CD14-positive monocyte (primary cell): ENCODE data around the gene OLFML1. TPM values are rescaled to one million over a fixed set of nuclear protein-coding genes. Genes with fewer than 3 reads are reported as not detected.

Experiments used
- DNase-seq, 3 donors: peaks; one replicate each; pipeline ENCODE4 v3.0.0-alpha.2; 2011 to 2022
- H2AFZ ChIP-seq: 2 replicates; pipeline ENCODE4 v1.6.0; 2012; ENCODE audit warnings: mild to moderate bottlenecking, low read depth, low read length, inconsistent platforms; ENCODE audit not compliant: insufficient read depth, poor library complexity, severe bottlenecking
- H3K27ac ChIP-seq, 2 donors: 1 replicate in 1 of 2; 2 replicates in 1 of 2; pipeline ENCODE4 v1.5.1; 2012 to 2013; ENCODE audit warnings: low read length in 2 of 2, control low read depth in 1 of 2, inconsistent platforms in 1 of 2, low read depth in 1 of 2, mild to moderate bottlenecking in 1 of 2
- H3K27me3 ChIP-seq, 2 donors: one replicate each; pipeline versions ENCODE4 v1.6.0 to v1.6.1; 2011 to 2013; ENCODE audit warnings: low read length in 2 of 2; ENCODE audit not compliant: control insufficient read depth in 2 of 2, insufficient read depth in 2 of 2
- H3K36me3 ChIP-seq, 2 donors: replicated peaks in 1 of 2; 1 replicate in 1 of 2; 2 replicates in 1 of 2; pipeline versions ENCODE4 v1.5.1 to v1.6.1; 2012 to 2013; ENCODE audit warnings: low read length in 2 of 2, control low read depth in 1 of 2, inconsistent platforms in 1 of 2, mild to moderate bottlenecking in 1 of 2; ENCODE audit not compliant: insufficient read depth in 2 of 2, control insufficient read depth in 1 of 2
- H3K4me1 ChIP-seq, 2 donors: 1 replicate in 1 of 2; 2 replicates in 1 of 2; pipeline versions ENCODE4 v1.5.1 to v1.6.1; 2012 to 2013; ENCODE audit warnings: low read length in 2 of 2, control low read depth in 1 of 2, inconsistent platforms in 1 of 2, mild to moderate bottlenecking in 1 of 2, moderate library complexity in 1 of 2; ENCODE audit not compliant: insufficient read depth in 2 of 2, control insufficient read depth in 1 of 2
- H3K4me2 ChIP-seq: replicated peaks from 2 replicates; pipeline ENCODE3; 2012; ENCODE audit warnings: low read length, moderate library complexity, mild to moderate bottlenecking; ENCODE audit not compliant: poor library complexity, severe bottlenecking; ENCODE audit errors: extremely low read depth
- H3K4me3 ChIP-seq, 3 experiments: fragments of 200-600 bp in 1 of 3; sonication (generic) in 1 of 3; replicated peaks in 1 of 3; 1 replicate in 2 of 3; 2 replicates in 1 of 3; pipeline ENCODE4 v1.5.1; 2011 to 2013; ENCODE audit warnings: low read length in 3 of 3, mild to moderate bottlenecking in 3 of 3, control low read depth in 2 of 3, low read depth in 2 of 3, inconsistent platforms in 1 of 3, moderate library complexity in 1 of 3
- H3K79me2 ChIP-seq: 2 replicates; pipeline ENCODE4 v1.6.0; 2012; ENCODE audit warnings: mild to moderate bottlenecking, control low read depth, inconsistent platforms, low read length, moderate library complexity; ENCODE audit not compliant: insufficient read depth
- H3K9ac ChIP-seq: 2 replicates; pipeline ENCODE4 v1.6.0; 2017; ENCODE audit warnings: low read length, mild to moderate bottlenecking; ENCODE audit not compliant: insufficient read depth, poor library complexity, severe bottlenecking
- H3K9me3 ChIP-seq, 2 donors: replicated peaks in 1 of 2; 1 replicate in 1 of 2; 2 replicates in 1 of 2; pipeline versions ENCODE4 v1.5.1 to v1.6.1; 2012 to 2013; ENCODE audit warnings: low read length in 2 of 2, control low read depth in 1 of 2; ENCODE audit not compliant: control insufficient read depth in 1 of 2, insufficient read depth in 1 of 2
- H4K20me1 ChIP-seq: 2 replicates; pipeline ENCODE4 v1.6.0; 2012; ENCODE audit warnings: mild to moderate bottlenecking, low read length, control low read depth, moderate library complexity; ENCODE audit not compliant: insufficient read depth
- H3K27ac Mint-ChIP-seq, 7 donors: one replicate each; pipeline ENCODE4 v1.8.0; 2020; ENCODE audit warnings: mild to moderate bottlenecking in 7 of 7, mixed read lengths in 7 of 7, moderate library complexity in 6 of 7, inconsistent platforms in 2 of 7
- H3K27me3 Mint-ChIP-seq, 3 donors: one replicate each; pipeline ENCODE4 v1.8.0; 2021 to 2022; ENCODE audit warnings: low read depth in 3 of 3, mild to moderate bottlenecking in 3 of 3, mixed read lengths in 3 of 3, moderate library complexity in 3 of 3, inconsistent platforms in 1 of 3
- H3K36me3 Mint-ChIP-seq, 2 donors: one replicate each; pipeline ENCODE4 v1.8.0; 2020; ENCODE audit warnings: mixed read lengths in 2 of 2, inconsistent platforms in 1 of 2, mild to moderate bottlenecking in 1 of 2
- H3K4me1 Mint-ChIP-seq: one replicate; pipeline ENCODE4 v1.8.0; 2020; ENCODE audit warnings: mild to moderate bottlenecking, mixed read lengths
- H3K4me3 Mint-ChIP-seq, 2 donors: one replicate each; pipeline ENCODE4 v1.8.0; 2020; ENCODE audit warnings: mild to moderate bottlenecking in 2 of 2, mixed read lengths in 2 of 2, moderate library complexity in 1 of 2
- H3K9me3 Mint-ChIP-seq, 7 donors: one replicate each; pipeline ENCODE4 v1.8.0; 2020 to 2022; ENCODE audit warnings: mixed read lengths in 7 of 7, mild to moderate bottlenecking in 6 of 7, moderate library complexity in 6 of 7, inconsistent platforms in 2 of 7
- CTCF ChIP-seq: fragments of 200-600 bp; IDR thresholded peaks from one replicate; pipeline ENCODE4 v1.8.0; 2022; ENCODE audit warnings: antibody characterized with exemption, mild to moderate bottlenecking
- WGBS: methylation state at CpG from one replicate; pipeline ENCODE4 v1.1.5; 2013; ENCODE audit warnings: missing lambda C conversion rate; ENCODE audit not compliant: insufficient coverage; 5-methylcytosine and 5-hydroxymethylcytosine counted together
- intact Hi-C, 2 donors: fragments of 100-400 bp; cut with micrococcal nuclease; formaldehyde crosslinking; loops; one replicate each; pipeline versions ENCODE4 v1.15.0 to v1.15.1; 2023
- polyA plus RNA-seq, 3 donors: library from polyadenylated mRNA; depleted of rRNA in 1 of 3; unstranded in 2 of 3; stranded (reverse) in 1 of 3; fragments of 300-500 nt in 2 of 3; fragments of >200 nt in 1 of 3; fragmentation: Illumina TruSeq in 2 of 3; gene quantifications; 1 replicate in 2 of 3; 2 replicates in 1 of 3; pipeline ENCODE4 v1.2.3, GENCODE V29; 2012 to 2021

The OLFML1 gene
- polyA plus RNA-seq, 3 donors, result 0.11 to 0.17 TPM; not detected in 1

- DNase-seq, result no peak
- Histone ChIP-seq H2AFZ (no peak overlapping the region), H4K20me1 (peaks cover 100% of the 10 kb centered on the region), H3K27ac (no peak overlapping the region), H3K27me3 (no peaks in the 10 kb centered on the region), H3K4me1 (peaks cover 14 to 23% of the 10 kb centered on the region in 2 donors), H3K36me3 (peaks cover 0 to 7% of the 10 kb centered on the region in 2 donors), H3K4me3 (no peak overlapping the region), H3K4me2 (no peak overlapping the region), H3K79me2 (no peaks in the 10 kb centered on the region), H3K9me3 (no peaks in the 10 kb centered on the region), H3K9ac (no peak overlapping the region)
- Mint-ChIP-seq H3K27ac (peak overlapping the region in 1 of 7 donors; percentile 18), H3K36me3 (peaks cover 21 to 34% of the 10 kb centered on the region in 2 donors), H3K4me3 (no peak overlapping the region), H3K4me1 (peaks cover 46% of the 10 kb centered on the region), H3K27me3 (peaks cover 1 to 10% (median 10%) of the 10 kb centered on the region in 3 donors), H3K9me3 (peaks cover 0 to 2% (median 0%) of the 10 kb centered on the region in 7 donors)
- no peak for TF ChIP-seq CTCF
- intact Hi-C loops, result no loop called here
Measured at GRCh38 chr11:7534042-7534378, 48.7 kb downstream of the OLFML1 start.

- H3K4me1 ChIP-seq, result peaks cover 9 to 14% of the 10 kb centered on the region in 2 donors
- no peak overlapping the region for H3K4me3 Mint-ChIP-seq
- no peak overlapping the region for H3K4me2 ChIP-seq
- H3K9me3 Mint-ChIP-seq, result peaks cover 0 to 2% (median 0%) of the 10 kb centered on the region in 7 donors
- no peak overlapping the region for H2AFZ ChIP-seq
- peaks cover 36% of the 10 kb centered on the region for H3K4me1 Mint-ChIP-seq
- peaks cover 0 to 7% of the 10 kb centered on the region in 2 donors for H3K36me3 ChIP-seq
- DNase-seq, result peak in 1 of 3 donors; percentile 19
- no peak overlapping the region for H3K27ac Mint-ChIP-seq
- no peaks in the 10 kb centered on the region for H3K9me3 ChIP-seq
- H3K27me3 ChIP-seq, result no peaks in the 10 kb centered on the region
- no peak overlapping the region for H3K9ac ChIP-seq
- H3K4me3 ChIP-seq, result no peak overlapping the region
- intact Hi-C loops, result no loop called here
- peak; percentile 10 for TF ChIP-seq CTCF
- H3K79me2 ChIP-seq, result no peaks in the 10 kb centered on the region
- no peak overlapping the region for H3K27ac ChIP-seq
- peaks cover 6 to 30% of the 10 kb centered on the region in 2 donors for H3K36me3 Mint-ChIP-seq
- peaks cover 100% of the 10 kb centered on the region for H4K20me1 ChIP-seq
- 36% methylated on average over 6 of the region's 8 CpGs for WGBS
- H3K27me3 Mint-ChIP-seq, result peaks cover 3 to 18% (median 14%) of the 10 kb centered on the region in 3 donors
Measured at GRCh38 chr11:7536100-7536499, 50.8 kb downstream of the OLFML1 start.
